ENCODE results near the gene SPAG16.

DNA sequence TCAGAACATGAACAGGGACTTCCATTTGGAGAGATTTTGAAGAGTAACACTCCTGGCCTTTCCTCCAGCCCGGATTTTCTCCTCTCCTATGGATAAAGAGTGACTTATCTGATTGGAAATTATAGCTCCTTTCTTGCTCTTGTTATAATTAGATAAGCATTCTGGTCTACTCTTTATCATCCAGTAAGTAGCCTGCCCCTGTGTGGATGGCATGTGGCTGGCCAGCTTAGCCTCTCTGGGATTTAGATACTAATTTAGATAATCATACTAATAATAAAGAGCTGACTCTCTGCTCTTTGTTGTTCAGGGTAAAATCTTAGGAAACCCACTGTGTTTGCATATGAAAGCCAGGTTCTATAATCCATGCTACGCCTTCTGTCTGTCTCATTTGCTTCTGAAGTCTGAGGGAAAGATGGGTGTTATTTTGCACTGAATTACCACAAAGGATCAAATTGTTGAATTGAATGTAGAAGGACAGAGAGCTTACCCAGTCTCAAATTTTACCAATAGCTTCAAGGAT lies 438.8 kb downstream of the SPAG16 start:
- TF ChIP-seq ZNF785 (tag by site-specific recombination; IDR thresholded peaks at IDR 0.05) (no peak), ZNF580 (tag by site-specific recombination; IDR thresholded peaks at IDR 0.05) (no peak), ZBTB7A (tag by site-specific recombination; IDR thresholded peaks at IDR 0.05; ENCODE audit: low read depth) (no peak), AEBP2 (tag by site-specific recombination; IDR thresholded peaks at IDR 0.05; ENCODE audit: borderline replicate concordance) (no peak), PBX3 (CRISPR knock-in tag; IDR thresholded peaks at IDR 0.05) (no peak), ZNF629 (tag by site-specific recombination; IDR thresholded peaks at IDR 0.05) (no peak)
